ENCODE results near the gene ADAMTS15.

Gene ADAMTS15

GRCh38 chr11:130485983-130486382 lies 37.5 kb downstream of the ADAMTS15 start:
- DNase-seq, result no peak

GRCh38 chr11:130486391-130486836 lies 38.0 kb downstream of the ADAMTS15 start:
- no peak for DNase-seq

GRCh38 chr11:130486987-130487923 lies 38.8 kb downstream of the ADAMTS15 start:
- DNase-seq, result no peak

GRCh38 chr11:130487924-130488815 lies 39.7 kb downstream of the ADAMTS15 start:
- DNase-seq, result no peak

GRCh38 chr11:130488848-130489584 lies 40.6 kb downstream of the ADAMTS15 start:
- no peak for DNase-seq

GRCh38 chr11:130489716-130490115 lies 41.3 kb downstream of the ADAMTS15 start:
- no peak for DNase-seq

GRCh38 chr11:130490682-130491449 lies 42.4 kb downstream of the ADAMTS15 start:
- no peak for DNase-seq

GRCh38 chr11:130498181-130498580 lies 49.7 kb downstream of the ADAMTS15 start:
- no peak for DNase-seq

- DNase-seq, result no peak
Observed at GRCh38 chr11:130499828-130500227, 51.4 kb downstream of the ADAMTS15 start.

- no peak for DNase-seq
Observed at GRCh38 chr11:130504317-130504716, 55.9 kb downstream of the ADAMTS15 start.

- DNase-seq, result no peak
Observed at GRCh38 chr11:130508913-130509312, 60.5 kb downstream of the ADAMTS15 start.

- DNase-seq, result no peak
Observed at GRCh38 chr11:130509942-130510341, 61.5 kb downstream of the ADAMTS15 start.

GRCh38 chr11:130510407-130511006 lies 62.1 kb downstream of the ADAMTS15 start:
- no peak for DNase-seq

- no peak for DNase-seq
Observed at GRCh38 chr11:130511765-130512164, 63.3 kb downstream of the ADAMTS15 start.

GRCh38 chr11:130512662-130513061 lies 64.2 kb downstream of the ADAMTS15 start:
- DNase-seq, result no peak

- no peak for DNase-seq
Observed at GRCh38 chr11:130513132-130513531, 64.7 kb downstream of the ADAMTS15 start.

GRCh38 chr11:130514316-130514715 lies 65.9 kb downstream of the ADAMTS15 start:
- no peak for DNase-seq

GRCh38 chr11:130514851-130515250 lies 66.4 kb downstream of the ADAMTS15 start:
- no peak for DNase-seq

GRCh38 chr11:130515829-130516553 lies 67.5 kb downstream of the ADAMTS15 start:
- no peak for DNase-seq
